ENCODE results near the gene GMPR2.

DNA sequence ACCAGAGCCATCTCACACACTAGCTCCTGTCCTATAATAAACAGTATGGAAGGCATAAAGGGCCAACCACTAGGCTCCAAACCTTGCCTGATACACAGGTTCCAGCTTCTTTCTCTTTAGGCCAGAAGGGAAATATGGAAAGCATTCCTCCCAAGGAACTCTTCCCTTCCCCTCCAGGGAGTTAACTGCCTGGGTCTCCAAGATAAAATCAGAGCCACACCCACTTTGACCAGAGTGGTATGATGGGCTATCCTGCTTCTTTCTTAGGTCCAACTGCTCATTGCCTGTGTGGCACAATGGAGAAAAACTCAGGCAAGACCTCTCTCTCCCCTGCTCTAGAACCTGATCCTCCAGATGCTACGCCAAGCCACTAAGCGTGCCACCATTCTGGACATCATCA is 25.1 kb upstream of the GMPR2 start:
- TF ChIP-seq, protein P1, sequence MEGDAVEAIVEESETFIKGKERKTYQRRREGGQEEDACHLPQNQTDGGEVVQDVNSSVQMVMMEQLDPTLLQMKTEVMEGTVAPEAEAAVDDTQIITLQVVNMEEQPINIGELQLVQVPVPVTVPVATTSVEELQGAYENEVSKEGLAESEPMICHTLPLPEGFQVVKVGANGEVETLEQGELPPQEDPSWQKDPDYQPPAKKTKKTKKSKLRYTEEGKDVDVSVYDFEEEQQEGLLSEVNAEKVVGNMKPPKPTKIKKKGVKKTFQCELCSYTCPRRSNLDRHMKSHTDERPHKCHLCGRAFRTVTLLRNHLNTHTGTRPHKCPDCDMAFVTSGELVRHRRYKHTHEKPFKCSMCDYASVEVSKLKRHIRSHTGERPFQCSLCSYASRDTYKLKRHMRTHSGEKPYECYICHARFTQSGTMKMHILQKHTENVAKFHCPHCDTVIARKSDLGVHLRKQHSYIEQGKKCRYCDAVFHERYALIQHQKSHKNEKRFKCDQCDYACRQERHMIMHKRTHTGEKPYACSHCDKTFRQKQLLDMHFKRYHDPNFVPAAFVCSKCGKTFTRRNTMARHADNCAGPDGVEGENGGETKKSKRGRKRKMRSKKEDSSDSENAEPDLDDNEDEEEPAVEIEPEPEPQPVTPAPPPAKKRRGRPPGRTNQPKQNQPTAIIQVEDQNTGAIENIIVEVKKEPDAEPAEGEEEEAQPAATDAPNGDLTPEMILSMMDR (IDR thresholded peaks at IDR 0.05), result no peak
- TF ChIP-seq POLR2A (IDR thresholded peaks at IDR 0.05), result no peak

Data from testis (tissue), 2 donors.